Measurements from ENCODE around the gene CD180.

Gene CD180

GRCh38 chr5:67142816-67143215 lies 53.8 kb downstream of the CD180 start:
- H3K27ac Mint-ChIP-seq: no peak overlapping the region
- H3K9me3 Mint-ChIP-seq: no peaks in the 10 kb centered on the region
- H3K27me3 Mint-ChIP-seq: no peaks in the 10 kb centered on the region
- H3K4me1 Mint-ChIP-seq: no peaks in the 10 kb centered on the region
- peaks cover 28% of the 10 kb centered on the region for H3K36me3 Mint-ChIP-seq
- no peak overlapping the region for H3K4me3 Mint-ChIP-seq

- H3K4me1 Mint-ChIP-seq: no peaks in the 10 kb centered on the region
- no peaks in the 10 kb centered on the region for H3K27me3 Mint-ChIP-seq
- H3K36me3 Mint-ChIP-seq: peaks cover 32% of the 10 kb centered on the region
- no peak overlapping the region for H3K27ac Mint-ChIP-seq
- no peaks in the 10 kb centered on the region for H3K9me3 Mint-ChIP-seq
- no peak overlapping the region for H3K4me3 Mint-ChIP-seq
These were observed 55.0 kb downstream of the CD180 start for GRCh38 chr5:67141644-67142043.

GRCh38 chr5:67140413-67140812 lies 56.2 kb downstream of the CD180 start:
- H3K4me3 Mint-ChIP-seq: no peak overlapping the region
- no peaks in the 10 kb centered on the region for H3K27me3 Mint-ChIP-seq
- H3K9me3 Mint-ChIP-seq: no peaks in the 10 kb centered on the region
- H3K27ac Mint-ChIP-seq: no peak overlapping the region
- H3K4me1 Mint-ChIP-seq: no peaks in the 10 kb centered on the region
- H3K36me3 Mint-ChIP-seq: peaks cover 34% of the 10 kb centered on the region

- peaks cover 34% of the 10 kb centered on the region for H3K36me3 Mint-ChIP-seq
- H3K27me3 Mint-ChIP-seq: no peaks in the 10 kb centered on the region
- no peak overlapping the region for H3K4me3 Mint-ChIP-seq
- no peak overlapping the region for H3K27ac Mint-ChIP-seq
- H3K9me3 Mint-ChIP-seq: no peaks in the 10 kb centered on the region
- no peaks in the 10 kb centered on the region for H3K4me1 Mint-ChIP-seq
These were observed 57.6 kb downstream of the CD180 start for GRCh38 chr5:67139030-67139429.

- Mint-ChIP-seq H3K27ac (no peak overlapping the region), H3K27me3 (no peaks in the 10 kb centered on the region), H3K4me1 (no peaks in the 10 kb centered on the region), H3K9me3 (no peaks in the 10 kb centered on the region), H3K4me3 (no peak overlapping the region), H3K36me3 (peaks cover 27% of the 10 kb centered on the region)
These were observed 61.1 kb downstream of the CD180 start for GRCh38 chr5:67135381-67135984.

GRCh38 chr5:67133776-67134175 lies 62.8 kb downstream of the CD180 start:
- Mint-ChIP-seq H3K9me3 (no peaks in the 10 kb centered on the region), H3K4me3 (no peak overlapping the region), H3K4me1 (no peaks in the 10 kb centered on the region), H3K27ac (no peak overlapping the region), H3K27me3 (no peaks in the 10 kb centered on the region), H3K36me3 (peaks cover 26% of the 10 kb centered on the region)

GRCh38 chr5:67133217-67133616 lies 63.4 kb downstream of the CD180 start:
- no peak overlapping the region for H3K27ac Mint-ChIP-seq

GRCh38 chr5:67129768-67130167 lies 66.8 kb downstream of the CD180 start:
- no peak overlapping the region for H3K4me3 Mint-ChIP-seq
- H3K27ac Mint-ChIP-seq: no peak overlapping the region
- no peaks in the 10 kb centered on the region for H3K27me3 Mint-ChIP-seq
- H3K9me3 Mint-ChIP-seq: no peaks in the 10 kb centered on the region
- H3K36me3 Mint-ChIP-seq: peaks cover 32% of the 10 kb centered on the region
- H3K4me1 Mint-ChIP-seq: peaks cover 6% of the 10 kb centered on the region

More at GRCh38 chr5:67133217-67133616, 63.4 kb downstream of the CD180 start:
- Mint-ChIP-seq H3K4me3 (no peak overlapping the region), H3K4me1 (no peaks in the 10 kb centered on the region), H3K27me3 (no peaks in the 10 kb centered on the region), H3K9me3 (no peaks in the 10 kb centered on the region), H3K36me3 (peaks cover 28% of the 10 kb centered on the region)
